K562 (cell line): ENCODE results near the gene MRPS31. TPM values are rescaled to one million over a fixed set of nuclear protein-coding genes. Genes with fewer than 3 reads are reported as not detected.

ENCODE experiments used
- ATF7 ChIP-seq: fragments of 450-650 bp; IDR thresholded peaks from 2 replicates; pipeline ENCODE4 v1.7.1; 2014; ENCODE audit warnings: mild to moderate bottlenecking, moderate library complexity
- BDP1 ChIP-seq: IDR thresholded peaks from 3 replicates; pipeline ENCODE4 v1.6.1; 2011; ENCODE audit not compliant: insufficient read length, insufficient read depth
- CAMTA2 ChIP-seq: fragments of 250-450 bp; sonication (Bioruptor Pico); conservative IDR thresholded peaks from 2 replicates; pipeline ENCODE4 v1.5.1; 2022
- CHD1 ChIP-seq: fragments of 200-600 bp; sonication (generic); IDR thresholded peaks from one replicate; pipeline ENCODE4 v1.6.1; 2012; ENCODE audit warnings: mild to moderate bottlenecking, moderate library complexity, low read length, inconsistent platforms
- CREB3L1 ChIP-seq: fragments of 450-650 bp; IDR thresholded peaks from 2 replicates; pipeline ENCODE4 v1.6.1; 2014; ENCODE audit warnings: low read depth, mild to moderate bottlenecking, moderate library complexity, borderline replicate concordance
- CSDE1 ChIP-seq, 2 experiments: fragments of 450-650 bp; IDR thresholded peaks; 2 replicates each; pipeline ENCODE4 v1.6.1; 2016; ENCODE audit warnings: mild to moderate bottlenecking in 1 of 2
- CTBP1 ChIP-seq: fragments of 450-650 bp; IDR thresholded peaks from 2 replicates; pipeline ENCODE4 v1.6.1; 2016; ENCODE audit warnings: borderline replicate concordance
- ELK3 ChIP-seq: fragments of 450-650 bp; formaldehyde crosslinking; IDR thresholded peaks from 2 replicates; pipeline ENCODE4 v1.4.0; 2020; ENCODE audit warnings: mild to moderate bottlenecking
- HMG20A ChIP-seq: fragments of 450-650 bp; formaldehyde crosslinking; conservative IDR thresholded peaks from 2 replicates; pipeline ENCODE4 v1.4.0; 2020; ENCODE audit warnings: mild to moderate bottlenecking, mixed read lengths
- HMG20B ChIP-seq: fragments of 250-450 bp; sonication (Bioruptor Pico); IDR thresholded peaks from 2 replicates; pipeline ENCODE4 v1.5.0; 2021; ENCODE audit warnings: mild to moderate bottlenecking
- KHSRP ChIP-seq: fragments of 450-650 bp; IDR thresholded peaks from 2 replicates; pipeline ENCODE4 v1.6.1; 2017
- KLF10 ChIP-seq: fragments of 250-450 bp; sonication (Bioruptor Pico); IDR thresholded peaks from 2 replicates; pipeline ENCODE4 v1.6.1; 2021; ENCODE audit warnings: matching md5 sums
- NR2F6 ChIP-seq: fragments of 450-650 bp; formaldehyde crosslinking; IDR thresholded peaks from 2 replicates; pipeline ENCODE4 v1.4.0; 2020; ENCODE audit warnings: mild to moderate bottlenecking
- STAT5B ChIP-seq: fragments of 250-450 bp; sonication (Bioruptor Pico); IDR thresholded peaks from 2 replicates; pipeline ENCODE4 v1.8.0; 2021; ENCODE audit warnings: mild to moderate bottlenecking, inconsistent platforms
- TBP ChIP-seq: optimal IDR thresholded peaks from 2 replicates; pipeline ENCODE3; 2011; ENCODE audit warnings: low read depth, low read length, improper control_type of control experiment
- TCF3 ChIP-seq: sonication (generic); formaldehyde crosslinking; IDR thresholded peaks from 2 replicates; pipeline ENCODE4 v1.4.0; 2020; ENCODE audit warnings: mild to moderate bottlenecking, missing genetic modification reagents
- ZBTB8A ChIP-seq: fragments of 450-650 bp; IDR thresholded peaks from 2 replicates; pipeline ENCODE4 v1.6.1; 2018; ENCODE audit warnings: mild to moderate bottlenecking, moderate library complexity; ENCODE audit not compliant: partially characterized antibody
- ZNF24 ChIP-seq: fragments of 450-650 bp; IDR thresholded peaks from 2 replicates; pipeline ENCODE4 v1.6.1; 2016
- ZNF407 ChIP-seq: fragments of 450-650 bp; IDR thresholded peaks from 2 replicates; pipeline ENCODE4 v1.6.1; 2016; ENCODE audit warnings: low read depth
- polyA plus RNA-seq, 8 experiments: library from polyadenylated mRNA; depleted of rRNA in 4 of 8; stranded (reverse) in 5 of 8; unstranded in 3 of 8; fragments of >200 nt; fragmentation: Nextera tagmentation in 2 of 8; fragmentation: Illumina TruSeq in 1 of 8; extraction: Ambion mirVana in 2 of 8; extraction: Trizol in 1 of 8; gene quantifications; 2 replicates each; pipeline versions ENCODE4 v1.2.1 to v1.2.3, GENCODE V29; 2011 to 2014; ENCODE audit warnings: inconsistent platforms in 1 of 8, missing spikeins in 1 of 8
- total RNA-seq, 7 experiments: library from RNA; depleted of rRNA in 6 of 7; stranded (reverse); fragments of >200 nt in 6 of 7; fragmentation: Illumina TruSeq in 2 of 7; extraction: Trizol in 2 of 7; gene quantifications; 2 replicates each; pipeline versions ENCODE4 v1.2.1 to v1.2.3, GENCODE V29; 2011 to 2021; ENCODE audit warnings: low replicate concordance in 1 of 7
- TF ChIP-seq, protein P1 (sequence below): fragments of 250-450 bp; sonication (Bioruptor Pico); IDR thresholded peaks from 2 replicates; pipeline ENCODE4 v1.8.0; 2021; ENCODE audit warnings: moderate library complexity, mild to moderate bottlenecking, inconsistent platforms

The MRPS31 gene
- total and polyA plus RNA-seq, 9 of the 15 experiments (the other 6 are each of a cell fraction or from before 2014, with no cell fraction given): 20.3 to 57.8 (median 37.1) TPM

DNA sequence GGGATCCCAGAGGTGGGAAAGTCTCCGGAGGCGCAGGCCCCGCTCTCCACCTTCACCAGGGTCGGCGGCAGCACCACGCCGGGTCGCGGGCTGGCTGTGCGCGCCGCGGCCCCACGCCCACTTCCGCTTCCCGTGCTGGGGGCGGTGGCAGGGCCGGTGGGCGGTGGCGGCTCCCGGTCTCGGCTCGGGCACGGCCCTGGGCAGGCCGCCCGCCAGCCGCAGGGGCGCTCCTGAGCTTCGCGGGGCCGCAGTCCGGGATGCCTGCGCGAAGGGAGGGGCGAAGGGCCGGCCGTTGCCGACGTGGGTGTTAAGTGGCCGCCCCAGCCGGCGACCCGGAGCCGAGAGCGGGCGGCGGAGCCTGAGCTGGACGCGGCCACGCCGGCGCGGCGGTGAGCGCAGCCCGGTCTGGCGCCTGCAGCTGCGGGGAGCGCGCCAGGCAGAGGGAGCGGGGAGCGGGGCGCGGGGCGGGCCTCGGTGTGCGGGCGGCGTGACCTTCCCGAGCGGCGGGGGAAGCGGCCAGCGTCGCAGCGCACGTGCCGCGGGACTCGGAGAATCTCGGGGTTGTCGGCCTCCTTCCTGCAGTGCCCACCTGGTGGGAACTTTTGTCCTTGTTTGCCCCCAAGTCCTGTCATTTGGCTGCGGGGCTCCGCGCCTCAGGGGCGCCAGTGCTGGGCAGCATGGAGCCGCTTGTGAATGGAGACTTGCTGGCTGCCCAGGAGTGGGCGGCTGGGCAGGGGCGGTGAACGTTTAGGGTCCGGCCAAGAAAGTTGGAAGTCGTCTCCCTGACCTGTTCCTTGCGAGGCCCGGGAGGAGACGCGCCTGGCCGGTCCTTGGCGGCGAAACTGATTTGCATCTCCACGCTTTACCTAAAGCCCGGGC, 18.5 kb upstream of the MRPS31 start, which contains the start of gene SLC25A15 (continued):
- no peak for TF ChIP-seq ATF7
- TF ChIP-seq ELK3 (CRISPR knock-in tag): no peak
- TF ChIP-seq ZNF407: no peak
- TF ChIP-seq, protein P1, sequence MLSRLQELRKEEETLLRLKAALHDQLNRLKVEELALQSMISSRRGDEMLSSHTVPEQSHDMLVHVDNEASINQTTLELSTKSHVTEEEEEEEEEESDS (CRISPR knock-in tag): no peak
- TF ChIP-seq NR2F6 (CRISPR knock-in tag): no peak
- no peak for TF ChIP-seq TCF3
- TF ChIP-seq CHD1: no peak
- no peak for TF ChIP-seq HMG20B (CRISPR knock-in tag)
- no peak for TF ChIP-seq HMG20A (CRISPR knock-in tag)
- TF ChIP-seq CTBP1: peak; percentile 88
- peak; percentile 49 for TF ChIP-seq TBP
- no peak for TF ChIP-seq ZBTB8A
- TF ChIP-seq KLF10 (CRISPR knock-in tag): no peak
- no peak for TF ChIP-seq STAT5B (CRISPR knock-in tag)
- no peak for TF ChIP-seq ZNF24
- peak; percentile 50; the same call in 1 of the 2 replicates for TF ChIP-seq CAMTA2 (CRISPR knock-in tag)
- no peak for TF ChIP-seq BDP1
- TF ChIP-seq KHSRP: no peak
- no peak; the same call in 1 of the 2 replicates for TF ChIP-seq CREB3L1
- TF ChIP-seq CSDE1 (IDR thresholded peaks at IDR 0.05): no peak
